Measurements from ENCODE around the gene RBM20.

Gene RBM20

GRCh38 chr10:110770243-110770642 is 126.1 kb downstream of the RBM20 start:
- no peak for DNase-seq

- DNase-seq = no peak
These were observed 127.3 kb downstream of the RBM20 start for GRCh38 chr10:110771486-110771885.

GRCh38 chr10:110771991-110772390 is 127.9 kb downstream of the RBM20 start:
- no peak for DNase-seq

- DNase-seq = no peak
These were observed 128.4 kb downstream of the RBM20 start for GRCh38 chr10:110772454-110773025.

GRCh38 chr10:110773693-110774068 is 129.5 kb downstream of the RBM20 start:
- DNase-seq = no peak

- DNase-seq = no peak
These were observed 130.2 kb downstream of the RBM20 start for GRCh38 chr10:110774069-110775019.

- no peak for DNase-seq
These were observed 130.9 kb downstream of the RBM20 start for GRCh38 chr10:110775020-110775375.

GRCh38 chr10:110775406-110775805 is 131.3 kb downstream of the RBM20 start:
- no peak for DNase-seq

- no peak for DNase-seq
These were observed 132.9 kb downstream of the RBM20 start for GRCh38 chr10:110777017-110777416.

GRCh38 chr10:110777661-110778060 is 133.5 kb downstream of the RBM20 start:
- no peak for DNase-seq

GRCh38 chr10:110778211-110778610 is 134.1 kb downstream of the RBM20 start:
- DNase-seq = no peak

GRCh38 chr10:110779489-110779888 is 135.4 kb downstream of the RBM20 start:
- no peak for DNase-seq

- DNase-seq = no peak
These were observed 136.6 kb downstream of the RBM20 start for GRCh38 chr10:110780704-110781103.

GRCh38 chr10:110781139-110781538 is 137.0 kb downstream of the RBM20 start:
- DNase-seq = no peak

GRCh38 chr10:110782616-110783015 is 138.5 kb downstream of the RBM20 start:
- no peak for DNase-seq

GRCh38 chr10:110783509-110784107 is 139.5 kb downstream of the RBM20 start:
- no peak for DNase-seq

GRCh38 chr10:110784198-110784597 is 140.1 kb downstream of the RBM20 start:
- no peak for DNase-seq

GRCh38 chr10:110786172-110786571 is 142.0 kb downstream of the RBM20 start:
- no peak for DNase-seq

- DNase-seq = no peak
These were observed 144.7 kb downstream of the RBM20 start for GRCh38 chr10:110788620-110789385.

GRCh38 chr10:110789604-110790433 is 145.7 kb downstream of the RBM20 start:
- DNase-seq = no peak

GRCh38 chr10:110790913-110791506 is 146.9 kb downstream of the RBM20 start:
- DNase-seq = no peak

- no peak for DNase-seq
These were observed 147.5 kb downstream of the RBM20 start for GRCh38 chr10:110791541-110792073.

Data from midbrain (tissue), 1 donor.